OCI-LY1 (cell line): Measurements from ENCODE around the gene PTPRR.

Source experiments
- H2AFZ ChIP-seq: fragments of 200-600 bp; sonication (generic), shearing (Covaris generic); 2 replicates; pipeline ENCODE4 v1.6.0; 2014; ENCODE audit warnings: antibody characterized with exemption, mild to moderate bottlenecking, low read length
- H3F3A ChIP-seq: fragments of 200-600 bp; sonication (generic), shearing (Covaris generic); 2 replicates; pipeline ENCODE4 v1.6.0; 2014; ENCODE audit warnings: mild to moderate bottlenecking, antibody characterized with exemption, low read length, moderate library complexity; ENCODE audit not compliant: insufficient read depth
- H3K27ac ChIP-seq: fragments of 200-600 bp; sonication (generic); 2 replicates; pipeline ENCODE4 v1.5.1; 2014; ENCODE audit warnings: low read length, mixed run types, mild to moderate bottlenecking, low read depth; ENCODE audit not compliant: poor library complexity, severe bottlenecking
- H3K27me3 ChIP-seq: fragments of 200-600 bp; sonication (generic); 2 replicates; pipeline ENCODE4 v1.6.0; 2014; ENCODE audit warnings: antibody characterized with exemption, mild to moderate bottlenecking, low read length, moderate library complexity; ENCODE audit not compliant: insufficient read depth
- H3K36me3 ChIP-seq: fragments of 200-600 bp; sonication (generic); 2 replicates; pipeline ENCODE4 v1.6.1; 2014; ENCODE audit warnings: mild to moderate bottlenecking, antibody characterized with exemption, low read length, moderate library complexity, mixed read lengths; ENCODE audit not compliant: insufficient read depth
- H3K4me1 ChIP-seq: fragments of 200-600 bp; sonication (generic); 2 replicates; pipeline ENCODE4 v1.5.1; 2014; ENCODE audit warnings: mild to moderate bottlenecking, low read length, moderate library complexity; ENCODE audit not compliant: insufficient read depth, severe bottlenecking
- H3K4me2 ChIP-seq: fragments of 200-600 bp; sonication (generic), shearing (Covaris generic); 2 replicates; pipeline ENCODE4 v1.6.1; 2014; ENCODE audit warnings: low read length
- H3K4me3 ChIP-seq: fragments of 200-600 bp; sonication (generic); 2 replicates; pipeline ENCODE4 v1.5.1; 2014; ENCODE audit warnings: low read length, low read depth, mild to moderate bottlenecking, mixed read lengths; ENCODE audit not compliant: poor library complexity, severe bottlenecking
- H3K79me2 ChIP-seq: fragments of 200-600 bp; shearing (Covaris generic); 2 replicates; pipeline ENCODE4 v1.6.1; 2016; ENCODE audit warnings: mixed run types, low read length, mixed read lengths; ENCODE audit not compliant: insufficient read depth
- H3K9ac ChIP-seq: fragments of 200-600 bp; sonication (generic), shearing (Covaris generic); 2 replicates; pipeline ENCODE4 v1.6.1; 2014; ENCODE audit warnings: mild to moderate bottlenecking, low read length, mixed read lengths
- H3K9me2 ChIP-seq: fragments of 200-600 bp; sonication (generic), shearing (Covaris generic); 2 replicates; pipeline ENCODE4 v1.6.1; 2014; ENCODE audit warnings: low read depth, mild to moderate bottlenecking, low read length, mixed read lengths
- H3K9me3 ChIP-seq: fragments of 200-600 bp; shearing (Covaris generic); 2 replicates; pipeline ENCODE4 v1.6.1; 2014; ENCODE audit warnings: low read length, mixed read lengths
- H4K20me1 ChIP-seq: fragments of 200-600 bp; sonication (generic), shearing (Covaris generic); 2 replicates; pipeline ENCODE4 v1.6.0; 2016; ENCODE audit warnings: mild to moderate bottlenecking, low read length; ENCODE audit not compliant: insufficient read depth
- EZH2 ChIP-seq: fragments of 200-600 bp; sonication (generic), shearing (Covaris generic); IDR thresholded peaks from 2 replicates; pipeline ENCODE4 v1.8.0; 2017; ENCODE audit warnings: borderline replicate concordance, mixed run types, mild to moderate bottlenecking, antibody characterized with exemption, low read length, moderate library complexity, mixed read lengths
- TF ChIP-seq, protein P1 (sequence below): fragments of 200-600 bp; sonication (generic), shearing (Covaris generic); IDR thresholded peaks from 2 replicates; pipeline ENCODE4 v1.5.1; 2017; ENCODE audit warnings: mild to moderate bottlenecking, antibody characterized with exemption, low read length, moderate library complexity, mixed read lengths

Gene PTPRR

DNA sequence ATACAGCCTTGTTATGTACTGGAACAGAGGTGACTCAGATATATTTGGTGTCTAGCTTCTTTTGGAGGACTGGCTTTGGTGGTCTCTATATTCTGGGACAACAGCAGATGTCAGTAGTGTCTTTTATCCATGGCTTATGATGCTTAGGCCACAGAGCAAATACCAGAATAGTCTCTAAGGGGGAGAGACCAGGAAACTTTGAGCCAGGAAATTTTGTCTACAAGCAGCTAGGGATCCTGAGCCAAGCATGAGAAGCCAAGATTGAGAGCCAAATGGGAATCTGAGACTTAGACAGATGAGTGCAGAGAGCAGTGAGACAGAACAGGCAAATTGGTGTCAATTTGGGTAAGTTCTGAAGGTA, 28.4 kb upstream of the PTPRR start:
- no peak overlapping the region for H2AFZ ChIP-seq
- H3K36me3 ChIP-seq, result no peaks in the 10 kb centered on the region
- no peaks in the 10 kb centered on the region for H3K79me2 ChIP-seq
- no peak overlapping the region for H3K9ac ChIP-seq
- no peak for TF ChIP-seq EZH2
- TF ChIP-seq, protein P1, sequence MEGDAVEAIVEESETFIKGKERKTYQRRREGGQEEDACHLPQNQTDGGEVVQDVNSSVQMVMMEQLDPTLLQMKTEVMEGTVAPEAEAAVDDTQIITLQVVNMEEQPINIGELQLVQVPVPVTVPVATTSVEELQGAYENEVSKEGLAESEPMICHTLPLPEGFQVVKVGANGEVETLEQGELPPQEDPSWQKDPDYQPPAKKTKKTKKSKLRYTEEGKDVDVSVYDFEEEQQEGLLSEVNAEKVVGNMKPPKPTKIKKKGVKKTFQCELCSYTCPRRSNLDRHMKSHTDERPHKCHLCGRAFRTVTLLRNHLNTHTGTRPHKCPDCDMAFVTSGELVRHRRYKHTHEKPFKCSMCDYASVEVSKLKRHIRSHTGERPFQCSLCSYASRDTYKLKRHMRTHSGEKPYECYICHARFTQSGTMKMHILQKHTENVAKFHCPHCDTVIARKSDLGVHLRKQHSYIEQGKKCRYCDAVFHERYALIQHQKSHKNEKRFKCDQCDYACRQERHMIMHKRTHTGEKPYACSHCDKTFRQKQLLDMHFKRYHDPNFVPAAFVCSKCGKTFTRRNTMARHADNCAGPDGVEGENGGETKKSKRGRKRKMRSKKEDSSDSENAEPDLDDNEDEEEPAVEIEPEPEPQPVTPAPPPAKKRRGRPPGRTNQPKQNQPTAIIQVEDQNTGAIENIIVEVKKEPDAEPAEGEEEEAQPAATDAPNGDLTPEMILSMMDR, result no peak
- H3K9me3 ChIP-seq, result no peaks in the 10 kb centered on the region
- no peaks in the 10 kb centered on the region for H3K4me1 ChIP-seq
- no peaks in the 10 kb centered on the region for H3F3A ChIP-seq
- H3K9me2 ChIP-seq, result no peaks in the 10 kb centered on the region
- H3K4me2 ChIP-seq, result no peak overlapping the region
- H3K27me3 ChIP-seq, result no peaks in the 10 kb centered on the region
- no peaks in the 10 kb centered on the region for H4K20me1 ChIP-seq
- H3K4me3 ChIP-seq, result no peak overlapping the region
- H3K27ac ChIP-seq, result no peak overlapping the region

DNA sequence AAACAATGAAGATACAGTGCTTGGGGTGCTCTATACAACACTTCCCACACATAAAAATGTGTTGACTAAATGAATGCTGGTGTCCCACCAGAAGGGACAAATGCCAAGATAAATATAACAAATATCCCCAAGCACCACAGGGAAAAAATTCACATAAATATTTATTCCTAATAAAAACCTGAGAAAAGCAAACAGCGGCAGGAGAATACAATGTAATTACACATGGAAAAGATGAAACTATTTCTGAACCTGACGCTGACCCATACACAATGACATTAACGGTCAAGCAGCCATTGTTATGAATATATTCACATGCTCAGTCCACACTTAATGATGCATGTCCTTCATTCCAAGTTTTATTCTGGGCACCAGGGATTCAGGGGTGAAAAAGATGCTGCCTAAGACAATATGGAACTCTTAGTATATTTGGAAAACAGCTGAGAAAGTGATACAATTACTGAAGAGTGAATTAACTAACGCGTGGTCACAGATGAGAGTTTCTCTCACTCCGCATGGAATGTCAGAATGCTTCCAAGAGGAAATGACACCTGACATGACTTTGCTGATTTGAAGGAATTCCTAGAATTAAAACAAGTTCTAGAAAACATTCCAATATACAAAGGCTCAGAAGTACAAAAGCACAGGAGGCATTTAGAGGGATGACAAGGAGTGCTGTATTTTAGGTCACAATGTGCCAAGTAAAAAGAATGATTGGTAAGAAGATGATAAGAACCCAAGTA, 27.9 kb upstream of the PTPRR start:
- no peaks in the 10 kb centered on the region for H3K4me1 ChIP-seq
- no peak overlapping the region for H3K4me2 ChIP-seq
- no peak overlapping the region for H2AFZ ChIP-seq
- H3K9ac ChIP-seq, result no peak overlapping the region
- no peaks in the 10 kb centered on the region for H3K27me3 ChIP-seq
- H4K20me1 ChIP-seq, result no peaks in the 10 kb centered on the region
- H3K27ac ChIP-seq, result no peak overlapping the region
- no peaks in the 10 kb centered on the region for H3F3A ChIP-seq
- no peaks in the 10 kb centered on the region for H3K9me3 ChIP-seq
- H3K36me3 ChIP-seq, result no peaks in the 10 kb centered on the region
- no peaks in the 10 kb centered on the region for H3K79me2 ChIP-seq
- H3K4me3 ChIP-seq, result no peak overlapping the region
- TF ChIP-seq, protein P1, result no peak
- TF ChIP-seq EZH2, result no peak
- no peaks in the 10 kb centered on the region for H3K9me2 ChIP-seq

DNA sequence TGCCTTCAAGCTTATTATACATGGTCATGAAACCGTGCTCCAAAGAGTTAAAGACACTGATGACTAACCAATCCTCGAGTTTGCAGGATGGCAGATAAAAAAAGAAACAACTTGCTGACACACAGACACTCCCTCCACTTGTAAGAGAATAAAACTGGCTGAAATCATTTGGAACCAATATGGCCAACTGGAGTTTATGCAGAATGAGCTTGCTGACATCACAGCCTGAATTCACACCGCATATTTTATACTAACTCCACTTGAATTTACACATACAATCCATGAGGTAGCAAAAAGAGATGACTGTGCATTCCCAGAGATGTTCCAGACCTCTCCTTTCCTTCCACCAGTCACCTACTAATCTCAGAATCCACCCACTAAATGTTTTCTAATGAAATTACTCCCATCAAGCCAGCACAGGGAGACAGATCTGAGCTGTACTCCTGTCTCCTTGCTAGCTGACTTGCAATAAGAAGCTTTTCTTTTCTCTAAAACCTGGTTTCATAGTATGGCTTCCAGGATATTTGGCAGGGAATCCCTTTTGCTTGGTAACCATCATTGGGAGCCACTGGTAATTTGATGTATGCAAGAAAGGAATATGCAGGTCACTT, 15.8 kb upstream of the PTPRR start:
- H3K27ac ChIP-seq, result no peak overlapping the region
- no peaks in the 10 kb centered on the region for H3K27me3 ChIP-seq
- H3K79me2 ChIP-seq, result no peaks in the 10 kb centered on the region
- H3K36me3 ChIP-seq, result no peaks in the 10 kb centered on the region
- H3K9ac ChIP-seq, result no peak overlapping the region
- no peak overlapping the region for H3K4me2 ChIP-seq
- no peaks in the 10 kb centered on the region for H4K20me1 ChIP-seq
- no peaks in the 10 kb centered on the region for H3K4me1 ChIP-seq
- H3F3A ChIP-seq, result no peaks in the 10 kb centered on the region
- no peaks in the 10 kb centered on the region for H3K9me2 ChIP-seq
- no peak overlapping the region for H2AFZ ChIP-seq
- TF ChIP-seq EZH2, result no peak
- TF ChIP-seq, protein P1, result no peak
- no peak overlapping the region for H3K4me3 ChIP-seq
- H3K9me3 ChIP-seq, result no peaks in the 10 kb centered on the region
